WTC11 (cell line): ENCODE measurements around the gene TNS4. TPM values are rescaled to one million over a fixed set of nuclear protein-coding genes. Genes with fewer than 3 reads are reported as not detected.
A peak's percentile ranks its signal among the peaks of the same experiment; 100 is the strongest.

Experiments used
- ATAC-seq: fragments of 200-7000 bp; cut with Tn5 transposase; 2 replicates; pipeline ENCODE4 v1.10.0; 2021; ENCODE audit warnings: mild to moderate bottlenecking, moderate library complexity
- CTCF ChIA-PET: fragments of 300-600 bp; sonication (Branson Sonifier 250); formaldehyde crosslinking; loops from one replicate; lab custom pipeline; 2021; ENCODE audit warnings: antibody characterized with exemption; lab: Charles Lee
- POLR2A ChIA-PET: fragments of 350-600 bp; sonication (Branson Sonifier 250); formaldehyde crosslinking; loops from one replicate; lab custom pipeline; 2021; ENCODE audit warnings: antibody characterized with exemption; lab: Charles Lee
- DNase-seq: peaks from one replicate; pipeline ENCODE4 v3.0.0; 2021; ENCODE audit warnings: low spot score
- H3K27ac Mint-ChIP-seq: 2 replicates; pipeline ENCODE4 v1.8.0; 2021; ENCODE audit warnings: mixed read lengths
- H3K27me3 Mint-ChIP-seq: 2 replicates; pipeline ENCODE4 v1.8.0; 2021; ENCODE audit warnings: low read depth, mild to moderate bottlenecking, moderate library complexity, mixed read lengths
- H3K36me3 Mint-ChIP-seq: 2 replicates; pipeline ENCODE4 v1.8.0; 2021; ENCODE audit warnings: mixed read lengths
- H3K4me1 Mint-ChIP-seq: 2 replicates; pipeline ENCODE4 v1.8.0; 2022; ENCODE audit warnings: mixed read lengths
- H3K4me3 Mint-ChIP-seq: 2 replicates; pipeline ENCODE4 v1.8.0; 2021; ENCODE audit warnings: mild to moderate bottlenecking, moderate library complexity, mixed read lengths
- H3K9me3 Mint-ChIP-seq: 2 replicates; pipeline ENCODE4 v1.8.0; 2021; ENCODE audit warnings: mixed read lengths
- CBFB ChIP-seq: sonication (generic); formaldehyde crosslinking; IDR thresholded peaks from 2 replicates; pipeline ENCODE4 v1.8.1; 2022; ENCODE audit warnings: mild to moderate bottlenecking, low read depth, missing genetic modification reagents
- ELF4 ChIP-seq: sonication (generic); formaldehyde crosslinking; IDR thresholded peaks from 2 replicates; pipeline ENCODE4 v1.8.1; 2022; ENCODE audit warnings: low read depth, mild to moderate bottlenecking, moderate library complexity, missing genetic modification reagents
- IRF2 ChIP-seq: sonication (generic); formaldehyde crosslinking; IDR thresholded peaks from 2 replicates; pipeline ENCODE4 v1.8.0; 2022; ENCODE audit warnings: low read depth, missing genetic modification reagents, borderline replicate concordance
- NFYB ChIP-seq: sonication (generic); formaldehyde crosslinking; conservative IDR thresholded peaks from 2 replicates; pipeline ENCODE4 v1.8.0; 2022; ENCODE audit warnings: low read depth, missing genetic modification reagents
- PRRX2 ChIP-seq: fragments of 250-450 bp; sonication (Bioruptor Pico); IDR thresholded peaks from 2 replicates; pipeline ENCODE4 v1.8.0; 2021; ENCODE audit warnings: mild to moderate bottlenecking
- ZBTB21 ChIP-seq: sonication (generic); formaldehyde crosslinking; IDR thresholded peaks from 2 replicates; pipeline ENCODE4 v1.8.1; 2023; ENCODE audit warnings: mild to moderate bottlenecking, missing genetic modification reagents, borderline replicate concordance
- ZNF121 ChIP-seq: sonication (generic); formaldehyde crosslinking; IDR thresholded peaks from 2 replicates; pipeline ENCODE4 v1.8.0; 2023; ENCODE audit warnings: missing genetic modification reagents
- ZNF263 ChIP-seq: sonication (generic); formaldehyde crosslinking; IDR thresholded peaks from 2 replicates; pipeline ENCODE4 v1.8.1; 2022; ENCODE audit warnings: low read depth, mild to moderate bottlenecking, moderate library complexity, missing genetic modification reagents
- ZNF423 ChIP-seq: fragments of 250-450 bp; sonication (Bioruptor Pico); IDR thresholded peaks from 2 replicates; pipeline ENCODE4 v2.1.2; 2022; ENCODE audit warnings: mild to moderate bottlenecking, moderate library complexity
- ZNF671 ChIP-seq: fragments of 250-450 bp; sonication (Bioruptor Pico); IDR thresholded peaks from 2 replicates; pipeline ENCODE4 v1.8.0; 2021; ENCODE audit warnings: mild to moderate bottlenecking
- total RNA-seq: library from RNA; stranded (reverse); gene quantifications from 3 replicates; pipeline ENCODE4 v1.2.3, GENCODE V29; 2021
- TF ChIP-seq, protein P1 (sequence below): sonication (generic); formaldehyde crosslinking; IDR thresholded peaks from 2 replicates; pipeline ENCODE4 v1.8.0; 2023; ENCODE audit warnings: missing genetic modification reagents, mild to moderate bottlenecking, borderline replicate concordance
- TF ChIP-seq, protein P2 (sequence below): fragments of 250-450 bp; sonication (Bioruptor Pico); IDR thresholded peaks from 2 replicates; pipeline ENCODE4 v1.9.0; 2021; ENCODE audit warnings: mild to moderate bottlenecking
- TF ChIP-seq, protein P3 (sequence below): sonication (generic); formaldehyde crosslinking; IDR thresholded peaks from 2 replicates; pipeline ENCODE4 v1.8.0; 2022; ENCODE audit warnings: mild to moderate bottlenecking, missing genetic modification reagents
- TF ChIP-seq, protein P4 (sequence below): fragments of 200-600 bp; IDR thresholded peaks from 2 replicates; pipeline ENCODE4 v1.8.0; 2022; ENCODE audit warnings: antibody characterized with exemption

TNS4 gene
- total RNA-seq, 1 experiment from 2014 or later, result 0.87 TPM

DNA sequence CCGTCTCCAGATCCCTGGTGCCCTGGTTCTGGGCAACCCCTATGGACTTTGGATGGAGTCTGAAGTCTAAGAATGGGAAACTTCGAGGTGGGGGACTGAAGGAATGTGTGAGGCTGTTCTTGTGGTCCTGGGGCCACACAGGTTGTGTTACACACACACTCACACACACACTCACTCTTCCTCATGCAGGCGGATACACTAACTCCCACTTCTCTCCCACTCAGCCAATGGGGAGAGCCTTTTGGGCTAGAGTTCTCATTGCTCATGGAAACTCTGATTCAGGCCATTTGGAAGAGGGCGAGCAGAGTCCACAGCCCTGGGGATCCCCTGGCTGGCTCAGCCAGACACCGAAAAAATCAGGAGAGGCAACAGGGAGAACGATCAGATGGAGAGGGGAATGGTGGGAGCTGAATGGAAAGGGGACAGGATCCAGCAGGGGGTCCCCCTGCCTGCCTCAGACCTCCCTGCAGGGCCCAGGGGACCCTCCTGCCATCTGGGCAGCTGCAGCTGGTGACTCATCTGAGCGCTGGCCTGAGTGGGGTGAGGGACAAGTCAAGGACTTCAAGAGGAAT lies 49.1 kb downstream of the TNS4 start:
- DNase-seq (no peak), ATAC-seq (no peak)
- Mint-ChIP-seq H3K4me1 (peaks cover 33% of the 10 kb centered on the region), H3K9me3 (no peaks in the 10 kb centered on the region), H3K36me3 (peaks cover 41% of the 10 kb centered on the region), H3K27ac (peak overlapping the region; percentile 45; the same call in 1 of the 2 replicates), H3K4me3 (no peak overlapping the region), H3K27me3 (no peaks in the 10 kb centered on the region)
- ChIA-PET POLR2A (no interaction called here), CTCF (interaction anchor here (1.0 to 17.3 kb wide), 6 partner anchors 9 to 90 kb away, joined by 3 to 293 read pairs (median 4); partner anchors contain the start of gene IGFBP4)
- TF ChIP-seq ZNF671 (CRISPR knock-in tag), result no peak
- TF ChIP-seq, protein P1, sequence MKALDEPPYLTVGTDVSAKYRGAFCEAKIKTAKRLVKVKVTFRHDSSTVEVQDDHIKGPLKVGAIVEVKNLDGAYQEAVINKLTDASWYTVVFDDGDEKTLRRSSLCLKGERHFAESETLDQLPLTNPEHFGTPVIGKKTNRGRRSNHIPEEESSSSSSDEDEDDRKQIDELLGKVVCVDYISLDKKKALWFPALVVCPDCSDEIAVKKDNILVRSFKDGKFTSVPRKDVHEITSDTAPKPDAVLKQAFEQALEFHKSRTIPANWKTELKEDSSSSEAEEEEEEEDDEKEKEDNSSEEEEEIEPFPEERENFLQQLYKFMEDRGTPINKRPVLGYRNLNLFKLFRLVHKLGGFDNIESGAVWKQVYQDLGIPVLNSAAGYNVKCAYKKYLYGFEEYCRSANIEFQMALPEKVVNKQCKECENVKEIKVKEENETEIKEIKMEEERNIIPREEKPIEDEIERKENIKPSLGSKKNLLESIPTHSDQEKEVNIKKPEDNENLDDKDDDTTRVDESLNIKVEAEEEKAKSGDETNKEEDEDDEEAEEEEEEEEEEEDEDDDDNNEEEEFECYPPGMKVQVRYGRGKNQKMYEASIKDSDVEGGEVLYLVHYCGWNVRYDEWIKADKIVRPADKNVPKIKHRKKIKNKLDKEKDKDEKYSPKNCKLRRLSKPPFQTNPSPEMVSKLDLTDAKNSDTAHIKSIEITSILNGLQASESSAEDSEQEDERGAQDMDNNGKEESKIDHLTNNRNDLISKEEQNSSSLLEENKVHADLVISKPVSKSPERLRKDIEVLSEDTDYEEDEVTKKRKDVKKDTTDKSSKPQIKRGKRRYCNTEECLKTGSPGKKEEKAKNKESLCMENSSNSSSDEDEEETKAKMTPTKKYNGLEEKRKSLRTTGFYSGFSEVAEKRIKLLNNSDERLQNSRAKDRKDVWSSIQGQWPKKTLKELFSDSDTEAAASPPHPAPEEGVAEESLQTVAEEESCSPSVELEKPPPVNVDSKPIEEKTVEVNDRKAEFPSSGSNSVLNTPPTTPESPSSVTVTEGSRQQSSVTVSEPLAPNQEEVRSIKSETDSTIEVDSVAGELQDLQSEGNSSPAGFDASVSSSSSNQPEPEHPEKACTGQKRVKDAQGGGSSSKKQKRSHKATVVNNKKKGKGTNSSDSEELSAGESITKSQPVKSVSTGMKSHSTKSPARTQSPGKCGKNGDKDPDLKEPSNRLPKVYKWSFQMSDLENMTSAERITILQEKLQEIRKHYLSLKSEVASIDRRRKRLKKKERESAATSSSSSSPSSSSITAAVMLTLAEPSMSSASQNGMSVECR (CRISPR knock-in tag), result no peak

DNA sequence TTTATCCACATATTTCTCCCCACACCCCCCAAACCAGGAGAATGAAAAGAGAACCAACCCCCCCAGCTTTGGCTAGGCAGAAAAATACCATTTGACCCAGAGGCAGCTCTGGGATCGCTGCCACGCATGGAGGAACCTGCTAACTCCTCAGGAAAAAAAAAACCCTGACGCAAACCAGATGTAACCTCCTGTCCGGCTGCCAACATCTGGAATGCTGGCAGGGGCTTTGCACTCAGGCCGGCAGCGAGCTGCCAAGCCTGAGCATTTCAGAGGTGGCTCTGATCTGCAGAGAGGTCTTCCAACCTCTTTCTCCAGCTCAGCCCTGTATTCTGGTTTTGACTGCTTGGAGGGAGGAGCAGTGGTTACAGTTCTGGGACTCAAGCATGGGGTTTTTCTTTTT lies 50.0 kb downstream of the TNS4 start:
- POLR2A ChIA-PET, result no interaction called here
- ATAC-seq, result no peak
- Mint-ChIP-seq H3K27me3 (no peaks in the 10 kb centered on the region), H3K4me3 (no peak overlapping the region), H3K4me1 (peaks cover 37% of the 10 kb centered on the region), H3K27ac (no peak overlapping the region), H3K36me3 (peaks cover 34% of the 10 kb centered on the region), H3K9me3 (no peaks in the 10 kb centered on the region)
- CTCF ChIA-PET, result interaction anchor here (0.6 to 17.3 kb wide), 10 partner anchors 8 to 1236 kb away, joined by 3 to 293 read pairs (median 4); partner anchors contain the start of gene IGFBP4
- TF ChIP-seq ZNF671 (CRISPR knock-in tag) (no peak), PRRX2 (CRISPR knock-in tag) (no peak), ZNF263 (CRISPR knock-in tag) (no peak), CBFB (CRISPR knock-in tag) (no peak), ZNF121 (CRISPR knock-in tag) (no peak), NFYB (CRISPR knock-in tag) (no peak), ZBTB21 (CRISPR knock-in tag) (no peak), ELF4 (CRISPR knock-in tag) (no peak), IRF2 (no peak)
- TF ChIP-seq, protein P2, sequence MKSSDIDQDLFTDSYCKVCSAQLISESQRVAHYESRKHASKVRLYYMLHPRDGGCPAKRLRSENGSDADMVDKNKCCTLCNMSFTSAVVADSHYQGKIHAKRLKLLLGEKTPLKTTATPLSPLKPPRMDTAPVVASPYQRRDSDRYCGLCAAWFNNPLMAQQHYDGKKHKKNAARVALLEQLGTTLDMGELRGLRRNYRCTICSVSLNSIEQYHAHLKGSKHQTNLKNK (CRISPR knock-in tag), result no peak
- no peak for DNase-seq

DNA sequence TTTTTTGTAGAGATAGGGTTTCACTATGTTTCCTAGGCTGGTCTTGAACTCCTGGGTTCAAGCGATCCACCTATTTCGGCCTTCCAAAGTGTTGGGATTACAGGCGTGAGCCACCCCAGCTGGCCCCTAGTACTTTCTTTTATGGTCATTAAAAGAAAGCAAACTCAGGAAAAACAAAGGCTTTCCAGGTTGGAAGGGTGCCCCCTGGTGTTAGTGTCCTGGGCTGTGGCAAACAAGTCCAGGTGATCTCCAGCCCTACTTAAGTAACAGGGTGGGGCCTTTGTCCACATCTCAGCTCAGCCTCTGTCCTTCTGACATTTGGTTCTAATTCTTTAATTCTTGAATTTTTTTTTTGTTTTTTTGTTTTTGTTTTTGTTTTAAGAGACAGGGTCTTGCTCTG lies 51.2 kb downstream of the TNS4 start:
- ChIA-PET CTCF (interaction anchor here (0.6 to 17.3 kb wide), 27 partner anchors 9 to 132 kb away, joined by 3 to 293 read pairs (median 5); partner anchors contain the start of genes GJD3 and TOP2A), POLR2A (interaction anchor here (0.7 kb wide), 1 partner anchor 74 kb away, joined by 3 read pairs; no protein-coding TSS in a partner anchor)
- H3K4me1 Mint-ChIP-seq, result peaks cover 44% of the 10 kb centered on the region
- no peak overlapping the region for H3K4me3 Mint-ChIP-seq
- peaks cover 25% of the 10 kb centered on the region for H3K36me3 Mint-ChIP-seq
- no peaks in the 10 kb centered on the region for H3K27me3 Mint-ChIP-seq
- no peaks in the 10 kb centered on the region for H3K9me3 Mint-ChIP-seq
- DNase-seq (peak; percentile 78), ATAC-seq (peak; percentile 46; the same call in 1 of the 2 replicates)
- TF ChIP-seq, protein P3, sequence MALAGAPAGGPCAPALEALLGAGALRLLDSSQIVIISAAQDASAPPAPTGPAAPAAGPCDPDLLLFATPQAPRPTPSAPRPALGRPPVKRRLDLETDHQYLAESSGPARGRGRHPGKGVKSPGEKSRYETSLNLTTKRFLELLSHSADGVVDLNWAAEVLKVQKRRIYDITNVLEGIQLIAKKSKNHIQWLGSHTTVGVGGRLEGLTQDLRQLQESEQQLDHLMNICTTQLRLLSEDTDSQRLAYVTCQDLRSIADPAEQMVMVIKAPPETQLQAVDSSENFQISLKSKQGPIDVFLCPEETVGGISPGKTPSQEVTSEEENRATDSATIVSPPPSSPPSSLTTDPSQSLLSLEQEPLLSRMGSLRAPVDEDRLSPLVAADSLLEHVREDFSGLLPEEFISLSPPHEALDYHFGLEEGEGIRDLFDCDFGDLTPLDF (CRISPR knock-in tag), result no peak
- TF ChIP-seq, protein P4, sequence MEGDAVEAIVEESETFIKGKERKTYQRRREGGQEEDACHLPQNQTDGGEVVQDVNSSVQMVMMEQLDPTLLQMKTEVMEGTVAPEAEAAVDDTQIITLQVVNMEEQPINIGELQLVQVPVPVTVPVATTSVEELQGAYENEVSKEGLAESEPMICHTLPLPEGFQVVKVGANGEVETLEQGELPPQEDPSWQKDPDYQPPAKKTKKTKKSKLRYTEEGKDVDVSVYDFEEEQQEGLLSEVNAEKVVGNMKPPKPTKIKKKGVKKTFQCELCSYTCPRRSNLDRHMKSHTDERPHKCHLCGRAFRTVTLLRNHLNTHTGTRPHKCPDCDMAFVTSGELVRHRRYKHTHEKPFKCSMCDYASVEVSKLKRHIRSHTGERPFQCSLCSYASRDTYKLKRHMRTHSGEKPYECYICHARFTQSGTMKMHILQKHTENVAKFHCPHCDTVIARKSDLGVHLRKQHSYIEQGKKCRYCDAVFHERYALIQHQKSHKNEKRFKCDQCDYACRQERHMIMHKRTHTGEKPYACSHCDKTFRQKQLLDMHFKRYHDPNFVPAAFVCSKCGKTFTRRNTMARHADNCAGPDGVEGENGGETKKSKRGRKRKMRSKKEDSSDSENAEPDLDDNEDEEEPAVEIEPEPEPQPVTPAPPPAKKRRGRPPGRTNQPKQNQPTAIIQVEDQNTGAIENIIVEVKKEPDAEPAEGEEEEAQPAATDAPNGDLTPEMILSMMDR, result 0 out of 2 replicates have a peak, but pooled peaks have one; percentile 22
- 0 out of 2 replicates have a peak, but pooled peaks have one; percentile 3 for TF ChIP-seq ZNF423 (CRISPR knock-in tag)
- peak overlapping the region; percentile 88; the same call in 1 of the 2 replicates for H3K27ac Mint-ChIP-seq
